Mucosa of rectum (tissue), 2 donors: ENCODE measurements around the gene RAB40C.

Experiments
- H3K27ac ChIP-seq, 2 donors: one replicate each; pipeline ENCODE4 v1.7.0; 2013; ENCODE audit warnings: inconsistent platforms in 2 of 2, low read depth in 2 of 2, low read length in 2 of 2
- H3K27me3 ChIP-seq, 2 donors: one replicate each; pipeline ENCODE4 v1.7.0; 2013; ENCODE audit warnings: low read length in 2 of 2; ENCODE audit not compliant: control insufficient read depth in 2 of 2, insufficient read depth in 2 of 2
- H3K36me3 ChIP-seq, 2 donors: one replicate each; pipeline ENCODE4 v1.7.0; 2013; ENCODE audit warnings: low read length in 2 of 2; ENCODE audit not compliant: control insufficient read depth in 2 of 2, insufficient read depth in 2 of 2
- H3K4me1 ChIP-seq, 2 donors: one replicate each; pipeline ENCODE4 v1.7.0; 2013; ENCODE audit warnings: low read length in 2 of 2, mild to moderate bottlenecking in 1 of 2; ENCODE audit not compliant: control insufficient read depth in 2 of 2, insufficient read depth in 2 of 2
- H3K4me3 ChIP-seq, 2 donors: one replicate each; pipeline ENCODE4 v1.7.0; 2013; ENCODE audit warnings: low read length in 2 of 2
- H3K9ac ChIP-seq, 2 donors: one replicate each; pipeline ENCODE4 v1.7.0; 2013; ENCODE audit warnings: low read length in 2 of 2, low read depth in 1 of 2, mild to moderate bottlenecking in 1 of 2
- H3K9me3 ChIP-seq, 2 donors: one replicate each; pipeline ENCODE4 v1.7.0; 2013; ENCODE audit warnings: low read length in 2 of 2; ENCODE audit not compliant: control insufficient read depth in 2 of 2
- donor health status: healthy.
- donor health status: Normal muscosa, but diverticular disease.

RAB40C gene

DNA sequence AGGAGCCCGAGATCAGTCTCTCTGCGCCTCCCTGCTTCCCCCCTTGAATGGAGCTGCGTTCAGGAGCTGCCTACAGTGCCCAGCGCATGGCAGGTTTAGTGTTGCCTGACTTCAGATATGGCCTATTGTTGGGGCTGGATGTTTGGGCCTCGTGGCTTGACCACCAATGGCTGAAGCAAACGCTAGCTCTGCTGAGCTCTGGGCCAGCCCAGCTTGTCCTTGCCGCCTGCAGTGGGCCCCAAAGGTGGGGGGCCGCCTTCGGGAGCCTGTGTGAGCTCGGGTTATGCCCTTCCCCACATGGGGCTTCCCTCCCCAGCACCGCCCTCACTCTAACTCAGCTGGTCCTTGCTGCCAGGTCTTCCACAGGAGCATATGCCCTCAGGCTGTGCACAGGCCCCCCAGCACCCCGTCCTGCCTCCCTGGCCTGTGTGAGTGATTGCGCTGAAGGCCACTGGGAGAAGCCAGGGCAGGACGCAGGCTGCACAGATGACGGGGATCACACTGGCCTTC is 48.2 kb downstream of the RAB40C start:
- Histone ChIP-seq H3K27ac (no peak overlapping the region), H3K9ac (no peak overlapping the region), H3K4me1 (peaks cover 19 to 21% of the 10 kb centered on the region in 2 donors), H3K9me3 (no peaks in the 10 kb centered on the region), H3K4me3 (no peak overlapping the region), H3K36me3 (peaks cover 0 to 5% of the 10 kb centered on the region in 2 donors), H3K27me3 (no peaks in the 10 kb centered on the region)

GRCh38 chr16:638836-639235 is 49.0 kb downstream of the RAB40C start:
- H3K36me3 ChIP-seq: no peaks in the 10 kb centered on the region
- H3K9me3 ChIP-seq: no peaks in the 10 kb centered on the region
- H3K27ac ChIP-seq: no peak overlapping the region
- no peaks in the 10 kb centered on the region for H3K27me3 ChIP-seq
- no peak overlapping the region for H3K9ac ChIP-seq
- H3K4me1 ChIP-seq: peaks cover 24 to 27% of the 10 kb centered on the region in 2 donors
- no peak overlapping the region for H3K4me3 ChIP-seq

GRCh38 chr16:640614-641013 is 50.7 kb downstream of the RAB40C start:
- Histone ChIP-seq H3K36me3 (no peaks in the 10 kb centered on the region), H3K27ac (peak overlapping the region in 1 of 2 donors; percentile 91), H3K4me3 (no peak overlapping the region), H3K9me3 (no peaks in the 10 kb centered on the region), H3K4me1 (peaks cover 30 to 36% of the 10 kb centered on the region in 2 donors), H3K9ac (peak overlapping the region in 1 of 2 donors; percentile 94), H3K27me3 (no peaks in the 10 kb centered on the region)

- peak within 1 kb of the TSS; percentile 91 to 92 for H3K27ac ChIP-seq
These were observed 51.7 kb downstream of the RAB40C start, which contains the start of gene MCRIP2 for GRCh38 chr16:641326-642188. TSS of gene MCRIP2 (plus strand) at chr16:641828. CDS start at chr16:641992, 164 bp downstream.

DNA sequence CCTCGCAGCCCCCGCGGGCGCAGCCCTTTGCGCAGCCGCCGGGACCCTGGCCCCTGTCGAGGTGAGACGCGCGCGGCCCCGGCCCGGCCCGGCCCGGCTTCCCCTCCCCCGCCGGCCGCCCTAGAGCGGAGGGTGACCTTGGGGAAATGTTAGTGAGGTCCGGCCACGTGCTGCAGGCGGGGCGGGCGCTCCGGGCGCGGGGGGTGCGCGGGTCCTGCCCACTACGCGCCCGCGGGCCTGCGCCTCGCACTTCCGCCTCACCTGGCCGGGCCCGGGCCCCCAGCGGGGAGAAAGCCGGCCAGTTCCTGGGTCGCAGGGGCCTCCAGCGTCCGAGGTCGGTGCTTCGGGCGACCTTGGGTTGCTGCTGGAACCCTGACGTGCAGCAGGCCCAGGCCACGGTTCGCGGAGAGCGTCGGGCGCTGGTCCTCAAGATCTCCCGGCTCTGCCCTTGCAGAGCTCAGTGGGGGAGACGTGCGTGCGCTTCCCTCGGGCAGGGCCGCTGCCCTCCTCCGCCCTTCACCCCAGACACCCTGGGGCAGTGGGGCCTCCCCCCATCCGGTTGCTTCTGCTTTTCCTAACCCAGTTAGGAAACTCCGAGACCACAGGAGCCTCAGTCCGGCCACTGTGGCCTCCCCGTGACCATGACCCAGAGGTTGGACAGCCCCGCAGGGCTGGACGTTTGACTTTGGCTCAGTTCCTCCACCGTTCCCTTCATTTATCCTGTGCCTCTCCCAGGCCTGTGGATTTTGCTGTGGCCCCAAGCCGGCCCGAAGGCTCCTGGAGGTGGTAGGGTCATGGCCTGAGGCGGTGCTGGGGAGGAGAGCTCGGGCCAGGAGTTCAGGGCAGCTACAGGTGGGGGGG is 52.6 kb downstream of the RAB40C start:
- peak overlapping the region; percentile 84 to 94 for H3K9ac ChIP-seq
- no peaks in the 10 kb centered on the region for H3K36me3 ChIP-seq
- H3K4me3 ChIP-seq: peak overlapping the region; percentile 80 to 84
- peak overlapping the region; percentile 91 to 92 for H3K27ac ChIP-seq
- H3K27me3 ChIP-seq: no peaks in the 10 kb centered on the region
- H3K4me1 ChIP-seq: peaks cover 45 to 51% of the 10 kb centered on the region in 2 donors
- no peaks in the 10 kb centered on the region for H3K9me3 ChIP-seq

More at GRCh38 chr16:641326-642188, 51.7 kb downstream of the RAB40C start, which contains the start of gene MCRIP2:
- Histone ChIP-seq H3K9ac (peak within 1 kb of the TSS; percentile 88 to 94), H3K9me3 (no peaks in the 10 kb centered on the region), H3K4me3 (peak within 1 kb of the TSS; percentile 80 to 84), H3K36me3 (no peaks in the 10 kb centered on the region), H3K27me3 (no peaks in the 10 kb centered on the region), H3K4me1 (peaks cover 39 to 44% of the 10 kb centered on the region in 2 donors)

DNA sequence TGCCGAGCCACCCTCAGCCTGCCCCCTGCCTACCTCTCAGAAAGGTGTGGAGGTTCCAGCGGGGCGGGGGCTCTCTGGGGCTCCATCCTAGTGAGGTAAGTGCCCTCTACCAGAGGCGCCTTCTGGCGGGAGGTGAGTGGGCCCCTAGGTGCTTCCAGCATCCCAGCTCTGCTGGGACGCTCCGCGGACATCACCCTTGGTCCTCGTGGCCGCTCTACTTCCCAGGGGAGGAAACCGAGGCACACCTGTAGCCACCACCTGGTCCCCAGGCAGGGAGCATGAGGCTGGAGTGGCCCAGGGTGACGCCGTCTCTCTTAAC is 53.1 kb downstream of the RAB40C start:
- H3K4me3 ChIP-seq: peak overlapping the region; percentile 80 to 84
- H3K27me3 ChIP-seq: no peaks in the 10 kb centered on the region
- peak overlapping the region; percentile 84 to 94 for H3K9ac ChIP-seq
- peaks cover 48 to 51% of the 10 kb centered on the region in 2 donors for H3K4me1 ChIP-seq
- H3K36me3 ChIP-seq: no peaks in the 10 kb centered on the region
- peak overlapping the region; percentile 91 to 92 for H3K27ac ChIP-seq
- H3K9me3 ChIP-seq: no peaks in the 10 kb centered on the region

- Histone ChIP-seq H3K9ac (peak overlapping the region in 1 of 2 donors; percentile 24), H3K36me3 (no peaks in the 10 kb centered on the region), H3K27me3 (no peaks in the 10 kb centered on the region), H3K27ac (peak overlapping the region; percentile 94 to 95), H3K4me1 (peaks cover 57 to 63% of the 10 kb centered on the region in 2 donors), H3K4me3 (peak overlapping the region in 1 of 2 donors; percentile 3), H3K9me3 (no peaks in the 10 kb centered on the region)
These were observed 54.7 kb downstream of the RAB40C start for GRCh38 chr16:644556-644955.

DNA sequence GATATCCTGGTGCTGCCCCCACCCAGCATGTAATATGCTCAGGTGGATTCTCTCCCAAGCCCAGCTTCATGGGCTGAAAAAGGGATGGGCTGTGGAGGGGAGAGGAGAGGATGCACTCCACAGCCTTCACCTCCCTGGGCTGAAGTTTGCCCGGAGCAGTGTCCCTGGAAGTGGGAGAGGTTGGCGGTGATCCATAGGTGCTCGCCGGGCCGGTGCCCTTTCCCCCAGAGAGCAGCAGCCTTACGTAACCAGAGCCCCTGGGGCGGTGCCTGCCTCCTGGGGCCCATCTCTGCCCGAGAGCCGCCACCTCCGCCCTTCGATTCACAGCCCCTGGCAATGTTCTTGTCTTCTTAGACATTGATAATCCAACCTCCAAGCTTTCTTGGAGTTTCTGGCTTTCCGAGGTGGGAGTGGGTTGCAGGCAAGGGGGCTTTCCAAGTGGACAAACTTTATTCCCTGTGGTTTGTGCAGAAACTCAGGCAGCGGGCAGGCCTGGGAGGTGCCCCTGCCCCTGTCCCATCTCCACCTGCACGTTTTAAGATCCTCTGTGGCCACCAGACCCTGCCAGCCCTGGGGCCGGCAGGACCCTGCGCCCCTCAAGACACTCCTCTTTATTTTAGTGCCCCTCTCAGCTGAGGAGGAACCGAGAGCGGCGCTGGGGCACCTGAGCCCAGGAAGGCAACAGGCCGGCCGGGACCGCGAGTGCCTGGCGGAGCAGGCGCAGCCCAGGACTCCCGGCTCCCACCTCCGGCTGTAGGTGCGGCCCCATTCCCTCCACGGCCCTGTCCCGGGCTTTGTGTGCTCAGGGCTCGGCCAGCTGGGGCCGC is 56.2 kb downstream of the RAB40C start:
- peaks cover 61 to 70% of the 10 kb centered on the region in 2 donors for H3K4me1 ChIP-seq
- H3K27me3 ChIP-seq: no peaks in the 10 kb centered on the region
- H3K27ac ChIP-seq: peak overlapping the region; percentile 94 to 95
- H3K9ac ChIP-seq: peak overlapping the region; percentile 60 to 72
- H3K4me3 ChIP-seq: peak overlapping the region; percentile 33 to 45
- H3K36me3 ChIP-seq: no peaks in the 10 kb centered on the region
- no peaks in the 10 kb centered on the region for H3K9me3 ChIP-seq

DNA sequence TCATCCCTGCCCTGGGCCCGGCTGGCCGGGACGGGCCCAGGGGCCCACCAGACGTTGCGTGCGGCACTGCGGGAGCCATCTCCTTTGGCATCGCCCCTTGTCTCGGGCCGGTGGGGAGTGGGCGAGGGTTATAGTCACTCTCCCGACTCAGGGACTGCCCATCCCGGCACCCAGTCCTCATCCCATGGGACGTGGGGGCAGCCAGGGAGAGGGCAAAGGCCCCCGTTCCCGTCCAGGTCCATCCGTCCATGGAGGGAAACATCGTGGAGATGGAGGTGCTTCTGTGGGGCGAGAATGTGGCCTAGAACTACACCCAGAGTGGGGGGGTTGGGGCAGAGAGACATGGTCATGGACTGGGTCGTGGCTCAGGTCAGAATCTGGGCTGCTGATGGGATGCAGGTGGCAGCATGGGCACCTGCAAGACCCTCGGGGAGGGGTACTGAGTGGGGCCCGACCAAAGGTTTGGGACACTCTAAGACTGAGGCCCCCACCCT is 56.9 kb downstream of the RAB40C start:
- peak overlapping the region; percentile 3 to 45 for H3K4me3 ChIP-seq
- peak overlapping the region; percentile 94 to 95 for H3K27ac ChIP-seq
- H3K9ac ChIP-seq: peak overlapping the region; percentile 60 to 72
- H3K27me3 ChIP-seq: no peaks in the 10 kb centered on the region
- no peaks in the 10 kb centered on the region for H3K36me3 ChIP-seq
- H3K4me1 ChIP-seq: peaks cover 58 to 70% of the 10 kb centered on the region in 2 donors
- H3K9me3 ChIP-seq: no peaks in the 10 kb centered on the region
